GM18502 (cell line): Measurements from ENCODE around the gene HOXB6.

ENCODE experiments used
- ATAC-seq: cut with Tn5 transposase; IDR thresholded peaks from one replicate; pipeline ENCODE4 v1.9.1; 2021; ENCODE audit warnings: mild to moderate bottlenecking; ENCODE audit not compliant: unreplicated experiment, poor library complexity

Gene HOXB6

DNA sequence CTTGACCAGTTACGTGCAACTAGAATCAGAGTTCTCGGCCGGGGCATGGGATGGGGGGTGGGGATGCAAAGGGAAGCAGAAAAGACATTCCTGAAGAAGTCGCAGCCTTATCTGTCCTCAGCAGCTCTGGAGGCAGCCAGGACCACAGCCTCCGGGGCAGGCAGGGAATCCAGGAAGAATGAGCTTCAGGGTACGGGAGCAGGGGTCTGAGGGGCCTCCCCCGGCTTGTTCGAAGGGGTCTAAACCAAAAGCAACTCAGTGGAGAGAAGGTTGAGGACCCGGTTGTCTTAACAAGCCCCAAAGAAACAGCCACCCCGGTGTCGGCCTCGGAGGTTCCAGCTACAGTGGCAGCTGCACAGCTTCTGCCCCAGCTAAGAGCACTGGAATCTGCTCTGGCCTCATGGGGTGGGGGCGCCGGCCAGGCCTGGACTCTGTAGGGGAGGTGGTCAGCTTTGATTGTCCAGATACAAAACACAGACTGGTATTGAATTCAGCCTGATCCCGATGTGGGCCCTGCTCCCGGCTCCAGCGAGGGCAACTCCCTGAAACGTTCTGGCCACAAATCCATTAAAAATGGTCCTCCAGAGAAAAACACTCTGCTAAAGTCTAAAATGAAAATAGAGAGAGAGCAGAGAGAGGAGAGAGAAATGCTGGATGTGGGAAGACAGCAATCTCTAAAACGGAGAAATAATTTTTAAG is 34.3 kb downstream of the HOXB6 start:
- no peak for ATAC-seq

DNA sequence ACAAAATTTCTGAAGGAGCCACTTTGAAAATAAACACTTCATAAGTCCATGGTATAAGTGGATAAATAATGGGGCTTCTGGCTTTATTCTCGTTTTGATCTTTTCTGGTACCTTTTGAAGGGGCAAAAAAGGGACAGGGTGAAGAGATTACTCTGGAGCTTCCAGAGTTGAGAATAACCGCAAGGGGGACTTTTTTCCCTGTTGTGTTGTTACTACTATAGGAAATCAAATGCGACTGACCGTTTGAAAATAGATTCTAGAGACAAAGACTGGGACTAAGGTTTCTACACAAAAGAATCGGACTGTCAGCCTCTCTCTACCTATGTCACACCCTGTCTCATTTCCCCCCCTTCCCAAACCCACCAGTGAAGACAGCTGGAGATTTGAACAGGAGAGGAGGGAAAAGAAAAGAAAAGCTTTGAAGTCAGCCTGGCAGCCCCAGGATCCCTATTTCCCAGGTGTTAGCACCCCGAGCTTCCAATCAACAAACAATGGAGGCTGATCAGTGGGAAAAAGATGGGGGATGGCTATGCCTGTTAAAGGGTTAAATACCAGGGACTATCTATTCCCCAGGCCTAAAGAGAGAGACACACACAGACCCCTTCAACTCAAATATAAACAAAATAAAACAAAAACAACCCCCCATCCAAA is 35.0 kb downstream of the HOXB6 start:
- no peak for ATAC-seq

DNA sequence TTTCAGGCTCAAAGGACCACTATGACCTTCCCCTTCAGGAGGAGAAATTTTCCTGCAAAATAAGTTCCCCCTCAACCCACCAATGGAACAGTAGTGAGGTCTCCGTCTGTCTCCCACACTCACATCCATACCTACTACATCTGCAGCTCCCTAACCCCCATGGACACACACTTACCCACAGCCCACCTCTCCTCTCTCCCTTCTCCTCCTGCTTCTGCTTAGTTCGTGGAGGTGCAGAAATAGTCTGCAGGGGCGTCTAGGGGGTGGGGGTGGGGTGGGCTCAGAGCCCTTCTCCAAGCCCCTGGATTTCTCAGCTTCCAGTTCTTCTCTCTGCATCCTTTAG is 35.6 kb downstream of the HOXB6 start:
- no peak for ATAC-seq

DNA sequence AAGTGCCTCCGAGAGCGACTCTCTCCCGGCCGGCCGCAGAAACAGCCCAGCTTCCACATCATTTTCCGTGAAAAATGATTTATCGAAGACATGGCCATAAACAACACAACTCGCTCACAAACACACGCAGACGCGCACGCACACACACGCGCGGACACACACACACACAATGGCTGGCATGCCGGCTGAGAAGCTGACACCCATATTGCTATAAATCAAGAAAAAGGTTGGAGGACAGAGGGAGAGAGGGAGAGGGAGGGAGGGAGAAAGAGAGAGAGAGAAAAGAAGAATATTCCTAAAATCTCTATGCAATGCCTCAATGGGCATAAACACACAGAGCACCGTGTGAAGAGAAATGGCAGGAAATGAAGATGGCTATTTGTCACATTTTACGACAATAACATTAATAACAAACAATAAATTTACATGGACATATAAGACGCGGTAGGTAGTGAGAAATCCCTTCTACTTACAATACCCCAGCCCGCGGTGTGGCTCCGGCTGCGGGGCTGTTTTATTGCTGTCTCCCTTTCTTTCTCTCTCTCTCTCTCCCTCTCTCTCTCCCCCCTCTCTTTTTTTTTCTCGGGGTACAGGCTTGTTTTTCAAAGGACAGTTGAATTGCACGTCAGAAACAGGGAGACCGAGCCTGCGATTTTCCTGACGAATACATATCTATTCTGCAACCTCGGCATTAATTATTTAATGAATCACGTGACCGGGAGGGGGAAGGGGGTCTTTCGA is 36.1 kb downstream of the HOXB6 start:
- ATAC-seq, result no peak

DNA sequence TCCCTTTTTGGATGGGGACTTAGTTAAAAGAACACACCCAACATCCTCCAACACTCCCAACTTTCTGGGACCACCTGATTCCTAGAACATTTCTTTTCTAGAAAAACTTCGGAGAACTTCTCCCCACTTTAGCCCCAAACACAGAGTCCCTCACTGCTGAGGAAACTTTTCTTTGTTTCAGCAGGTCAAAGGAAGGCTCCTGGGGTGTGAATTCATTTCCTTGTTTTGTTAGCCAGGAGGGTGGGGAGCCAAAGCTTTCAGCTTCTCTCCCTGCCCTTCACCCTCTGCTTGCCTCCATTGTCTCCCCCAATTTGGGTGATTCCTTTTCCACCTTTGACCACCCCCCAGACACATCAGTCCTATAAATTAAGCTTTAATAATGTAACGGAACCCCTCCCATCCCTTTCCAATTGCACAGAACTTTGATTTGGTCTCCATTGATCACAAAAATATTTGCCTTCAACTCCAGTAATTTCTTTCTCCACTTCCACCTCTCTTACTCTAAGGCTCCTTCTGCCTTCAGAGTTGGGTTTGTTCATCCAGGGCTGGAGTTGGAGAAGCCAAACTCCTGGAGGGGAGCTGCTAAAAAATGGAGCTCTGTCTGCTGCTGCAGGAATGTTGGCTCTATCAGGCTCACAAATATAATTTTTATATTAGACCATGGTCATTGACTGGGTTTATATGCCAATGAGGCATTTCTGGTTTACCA is 37.0 kb downstream of the HOXB6 start:
- no peak for ATAC-seq

DNA sequence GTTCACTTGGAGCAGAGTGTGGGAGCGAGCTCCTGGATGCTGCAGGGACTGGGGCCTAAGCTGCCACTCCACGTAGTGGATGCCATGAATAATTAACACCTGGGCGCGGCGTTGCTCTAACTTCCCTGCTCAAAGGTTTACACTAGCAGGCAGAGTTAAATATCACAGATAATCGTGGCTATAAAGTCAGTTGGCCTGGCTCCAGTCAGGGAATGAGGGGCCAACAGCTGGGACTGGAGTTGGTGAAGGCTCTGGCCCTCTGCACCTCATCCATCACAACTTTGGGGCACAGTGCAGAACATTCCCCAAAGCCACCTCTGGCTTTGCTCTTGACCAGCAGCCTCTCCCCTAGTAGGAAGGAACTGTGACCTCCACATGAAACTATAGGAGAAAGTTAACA is 37.6 kb downstream of the HOXB6 start:
- no peak for ATAC-seq

DNA sequence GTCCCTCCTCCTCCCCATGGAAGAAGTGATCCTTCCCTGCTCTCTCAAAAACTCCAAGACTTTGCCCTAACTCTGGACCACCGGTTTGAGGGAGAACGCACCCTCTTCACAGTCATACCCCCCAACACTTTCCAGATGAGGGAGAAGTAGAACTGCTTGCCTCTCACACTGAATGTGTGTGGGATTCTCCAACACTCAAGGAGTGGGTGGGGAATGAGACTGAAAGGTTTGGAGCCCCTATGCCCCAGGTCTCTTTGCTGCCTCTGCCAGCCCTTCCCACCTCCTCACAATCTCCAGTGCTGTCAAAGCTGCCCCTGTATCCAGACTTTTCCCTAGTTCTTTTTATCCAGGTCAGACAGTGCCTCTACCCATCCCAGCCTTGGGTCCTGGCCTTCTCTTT is 38.1 kb downstream of the HOXB6 start:
- ATAC-seq, result no peak

- no peak for ATAC-seq
These were observed 38.7 kb downstream of the HOXB6 start for GRCh38 chr17:48565925-48566710.

- no peak for ATAC-seq
These were observed 39.7 kb downstream of the HOXB6 start for GRCh38 chr17:48565022-48565554.

DNA sequence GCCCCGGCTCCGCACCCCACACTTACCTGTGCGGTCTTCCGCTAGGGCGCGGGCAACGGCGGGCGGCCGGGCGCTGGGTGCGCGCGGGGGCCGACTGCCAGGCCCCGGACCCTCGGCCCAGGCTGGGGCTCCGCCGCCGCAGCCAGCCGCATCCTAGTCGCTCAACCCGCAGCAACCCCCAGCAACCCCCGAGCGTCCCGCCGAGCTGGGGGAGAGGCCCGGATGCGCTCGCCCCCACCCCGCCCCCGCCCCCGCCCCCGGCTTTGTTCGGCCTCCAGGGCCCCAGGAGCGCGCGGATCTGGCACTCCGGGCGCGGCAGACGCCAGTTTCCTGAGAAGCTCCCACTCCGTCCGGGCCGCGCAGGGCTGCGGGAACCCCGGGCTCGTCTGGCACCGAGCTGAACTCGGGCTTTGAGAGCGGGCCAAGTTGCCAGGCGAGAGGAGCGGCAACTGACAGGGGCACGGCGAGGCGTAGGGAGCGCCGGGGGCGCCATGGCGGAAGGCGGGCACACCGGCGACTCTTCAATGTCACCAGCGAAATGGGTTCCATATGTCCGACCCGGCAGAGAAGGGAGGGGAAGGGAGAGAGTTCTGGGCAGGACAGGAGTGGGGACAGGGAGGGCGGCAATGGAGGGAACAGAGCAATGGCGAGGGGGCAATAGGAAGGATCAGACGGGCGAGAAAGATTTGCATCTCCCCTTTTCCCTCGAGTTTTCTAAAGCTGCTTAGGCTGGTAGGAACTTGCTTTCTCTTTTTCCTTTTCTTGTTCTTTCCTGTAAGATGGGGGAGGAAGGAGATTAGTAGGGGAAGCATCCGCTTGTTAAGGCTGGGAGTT is 40.4 kb downstream of the HOXB6 start:
- ATAC-seq, result no peak

GRCh38 chr17:48563867-48564187 is 41.0 kb downstream of the HOXB6 start:
- ATAC-seq, result no peak

DNA sequence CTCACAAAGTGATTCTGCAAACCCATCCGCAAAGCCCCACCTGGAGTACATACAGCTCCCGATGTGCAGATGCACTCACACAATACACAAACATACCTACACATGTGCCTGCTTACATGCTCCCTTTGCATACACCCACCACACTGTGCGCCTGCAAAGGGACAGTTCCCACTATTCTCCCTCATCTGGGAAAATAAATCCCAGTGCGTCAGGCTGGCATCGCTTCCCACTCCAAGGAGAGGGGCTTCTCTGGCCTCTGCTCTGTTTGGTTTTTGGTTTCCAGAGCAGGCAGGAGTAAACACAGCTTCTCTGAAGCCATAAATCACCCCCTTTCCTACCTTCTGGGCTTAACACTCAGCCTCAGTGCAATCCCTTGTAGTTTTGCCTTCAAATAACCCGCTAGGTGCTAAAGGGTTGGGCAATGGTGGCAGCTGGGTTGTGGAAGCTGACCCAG is 41.4 kb downstream of the HOXB6 start:
- ATAC-seq, result no peak

GRCh38 chr17:48562934-48563333 is 41.9 kb downstream of the HOXB6 start:
- no peak for ATAC-seq

DNA sequence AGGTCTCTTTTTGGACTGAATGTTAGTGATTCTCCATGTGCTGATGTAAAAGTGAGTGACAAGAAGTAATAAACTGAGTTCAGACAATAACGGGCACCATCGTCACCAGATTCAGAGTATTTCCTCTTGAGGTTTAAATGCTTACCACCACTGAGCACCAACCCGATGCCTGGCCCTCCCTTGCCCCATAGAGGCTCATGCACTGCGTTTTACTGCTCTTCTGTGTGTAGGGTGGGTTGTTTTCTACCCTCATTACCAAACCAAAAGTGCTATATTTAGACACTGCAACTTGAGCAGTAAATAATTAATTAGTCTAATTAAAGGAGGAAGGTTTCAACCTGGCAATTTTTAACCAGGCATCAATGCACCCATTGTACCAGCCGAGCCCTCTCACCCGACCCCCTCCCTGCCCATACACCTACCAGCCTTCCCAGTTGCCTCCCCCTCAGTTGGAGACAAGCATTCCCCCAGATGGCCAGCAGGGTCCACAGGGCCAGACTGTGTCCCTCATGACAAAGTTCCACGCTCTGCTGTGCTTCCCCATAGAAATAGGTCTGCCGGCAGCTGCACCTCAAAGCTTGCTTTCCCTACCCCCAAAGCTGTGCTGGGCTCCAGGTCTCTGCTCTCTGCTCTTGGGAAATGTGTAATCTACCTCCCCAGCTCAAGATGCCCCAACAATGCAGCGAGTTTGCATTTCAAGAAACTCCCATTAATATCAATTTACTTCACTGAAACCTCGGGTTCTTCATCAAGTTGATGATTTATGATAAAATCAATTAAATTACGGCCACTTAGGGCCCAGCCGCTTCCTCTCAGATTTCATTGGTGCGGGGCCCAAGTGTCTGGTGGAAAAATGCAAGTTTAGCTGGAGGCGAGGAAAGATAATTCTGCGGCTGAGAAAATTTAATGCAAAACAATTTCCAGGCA is 42.6 kb downstream of the HOXB6 start:
- no peak for ATAC-seq

GRCh38 chr17:48559840-48560817 is 44.7 kb downstream of the HOXB6 start:
- no peak for ATAC-seq

GRCh38 chr17:48559122-48559839 is 45.5 kb downstream of the HOXB6 start:
- no peak for ATAC-seq

- no peak for ATAC-seq
These were observed 46.0 kb downstream of the HOXB6 start for GRCh38 chr17:48558831-48559121.
